Endothelial cell (in vitro differentiated cells): Measurements from ENCODE around the gene AQP2. TPM values are rescaled to one million over a fixed set of nuclear protein-coding genes. Genes with fewer than 3 reads are reported as not detected.

Source experiments
- DNase-seq: peaks from one replicate; pipeline ENCODE4 v3.0.0; 2021; ENCODE audit warnings: low spot score
- H3K27ac Mint-ChIP-seq: one replicate; pipeline ENCODE4 v1.8.0; 2021; ENCODE audit warnings: mixed read lengths, inconsistent platforms; ENCODE audit not compliant: unreplicated experiment
- H3K27me3 Mint-ChIP-seq: one replicate; pipeline ENCODE4 v1.8.0; 2021; ENCODE audit warnings: mild to moderate bottlenecking, moderate library complexity, mixed read lengths, inconsistent platforms; ENCODE audit not compliant: unreplicated experiment
- H3K36me3 Mint-ChIP-seq: one replicate; pipeline ENCODE4 v1.8.0; 2021; ENCODE audit warnings: mild to moderate bottlenecking, low read depth, mixed read lengths, inconsistent platforms; ENCODE audit not compliant: unreplicated experiment
- H3K4me1 Mint-ChIP-seq: one replicate; pipeline ENCODE4 v1.8.0; 2021; ENCODE audit warnings: mild to moderate bottlenecking, mixed read lengths, inconsistent platforms; ENCODE audit not compliant: unreplicated experiment
- H3K4me3 Mint-ChIP-seq: one replicate; pipeline ENCODE4 v1.8.0; 2021; ENCODE audit warnings: mild to moderate bottlenecking, mixed read lengths, inconsistent platforms; ENCODE audit not compliant: unreplicated experiment
- H3K9me3 Mint-ChIP-seq: one replicate; pipeline ENCODE4 v1.8.0; 2021; ENCODE audit warnings: mixed read lengths, inconsistent platforms; ENCODE audit not compliant: unreplicated experiment
- total RNA-seq: library from RNA; stranded (reverse); fragmentation: NEBNext Ultra II Directional; extraction: Animal tissue kit (Norgen Biotek cat#: 25700); gene quantifications from one replicate; pipeline ENCODE4 v1.2.1, GENCODE V29; 2021; ENCODE audit not compliant: unreplicated experiment
- TF ChIP-seq, protein P1 (sequence below): fragments of 200-600 bp; sonication (generic); IDR thresholded peaks from one replicate; pipeline ENCODE4 v1.5.0; 2021; ENCODE audit warnings: antibody characterized with exemption; ENCODE audit not compliant: unreplicated experiment

Gene AQP2
- total RNA-seq, 1 donor from 2014 or later = 0.05 TPM

DNA sequence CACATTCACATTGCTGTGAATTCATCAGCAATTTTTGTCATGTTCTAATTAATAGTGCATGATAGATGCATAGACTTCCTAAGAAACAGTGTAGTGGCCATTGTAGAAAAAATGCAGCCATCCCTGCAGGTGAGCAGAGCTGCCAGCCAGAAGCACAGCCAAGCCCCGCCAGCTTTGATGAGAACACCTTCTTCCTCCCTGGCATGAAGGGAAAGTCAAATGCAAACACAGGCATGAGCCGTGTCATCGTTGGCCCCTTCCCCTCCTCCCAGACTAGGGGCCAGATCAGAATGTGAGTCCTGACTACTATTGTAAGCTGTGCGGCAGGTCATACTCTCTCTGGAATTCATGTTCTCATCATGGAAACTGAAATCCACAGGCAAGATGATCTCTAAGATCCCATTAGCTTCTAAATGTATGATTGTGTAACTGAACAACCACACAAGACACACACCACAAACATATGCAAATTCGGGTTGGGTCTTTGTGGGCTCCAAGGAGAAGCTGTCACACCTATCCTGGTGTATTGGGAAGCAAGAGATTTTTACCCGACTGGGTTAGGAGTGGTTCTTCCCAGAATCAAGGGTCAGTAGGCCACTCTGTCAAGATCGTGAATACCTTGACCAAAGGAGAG lies 2.8 kb upstream of the AQP2 start:
- Mint-ChIP-seq H3K4me3 (no peak overlapping the region), H3K27me3 (peaks cover 6% of the 10 kb centered on the region), H3K9me3 (no peaks in the 10 kb centered on the region), H3K27ac (no peak overlapping the region), H3K36me3 (no peaks in the 10 kb centered on the region), H3K4me1 (peaks cover 12% of the 10 kb centered on the region)
- DNase-seq = no peak
- TF ChIP-seq, protein P1, sequence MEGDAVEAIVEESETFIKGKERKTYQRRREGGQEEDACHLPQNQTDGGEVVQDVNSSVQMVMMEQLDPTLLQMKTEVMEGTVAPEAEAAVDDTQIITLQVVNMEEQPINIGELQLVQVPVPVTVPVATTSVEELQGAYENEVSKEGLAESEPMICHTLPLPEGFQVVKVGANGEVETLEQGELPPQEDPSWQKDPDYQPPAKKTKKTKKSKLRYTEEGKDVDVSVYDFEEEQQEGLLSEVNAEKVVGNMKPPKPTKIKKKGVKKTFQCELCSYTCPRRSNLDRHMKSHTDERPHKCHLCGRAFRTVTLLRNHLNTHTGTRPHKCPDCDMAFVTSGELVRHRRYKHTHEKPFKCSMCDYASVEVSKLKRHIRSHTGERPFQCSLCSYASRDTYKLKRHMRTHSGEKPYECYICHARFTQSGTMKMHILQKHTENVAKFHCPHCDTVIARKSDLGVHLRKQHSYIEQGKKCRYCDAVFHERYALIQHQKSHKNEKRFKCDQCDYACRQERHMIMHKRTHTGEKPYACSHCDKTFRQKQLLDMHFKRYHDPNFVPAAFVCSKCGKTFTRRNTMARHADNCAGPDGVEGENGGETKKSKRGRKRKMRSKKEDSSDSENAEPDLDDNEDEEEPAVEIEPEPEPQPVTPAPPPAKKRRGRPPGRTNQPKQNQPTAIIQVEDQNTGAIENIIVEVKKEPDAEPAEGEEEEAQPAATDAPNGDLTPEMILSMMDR = no peak

DNA sequence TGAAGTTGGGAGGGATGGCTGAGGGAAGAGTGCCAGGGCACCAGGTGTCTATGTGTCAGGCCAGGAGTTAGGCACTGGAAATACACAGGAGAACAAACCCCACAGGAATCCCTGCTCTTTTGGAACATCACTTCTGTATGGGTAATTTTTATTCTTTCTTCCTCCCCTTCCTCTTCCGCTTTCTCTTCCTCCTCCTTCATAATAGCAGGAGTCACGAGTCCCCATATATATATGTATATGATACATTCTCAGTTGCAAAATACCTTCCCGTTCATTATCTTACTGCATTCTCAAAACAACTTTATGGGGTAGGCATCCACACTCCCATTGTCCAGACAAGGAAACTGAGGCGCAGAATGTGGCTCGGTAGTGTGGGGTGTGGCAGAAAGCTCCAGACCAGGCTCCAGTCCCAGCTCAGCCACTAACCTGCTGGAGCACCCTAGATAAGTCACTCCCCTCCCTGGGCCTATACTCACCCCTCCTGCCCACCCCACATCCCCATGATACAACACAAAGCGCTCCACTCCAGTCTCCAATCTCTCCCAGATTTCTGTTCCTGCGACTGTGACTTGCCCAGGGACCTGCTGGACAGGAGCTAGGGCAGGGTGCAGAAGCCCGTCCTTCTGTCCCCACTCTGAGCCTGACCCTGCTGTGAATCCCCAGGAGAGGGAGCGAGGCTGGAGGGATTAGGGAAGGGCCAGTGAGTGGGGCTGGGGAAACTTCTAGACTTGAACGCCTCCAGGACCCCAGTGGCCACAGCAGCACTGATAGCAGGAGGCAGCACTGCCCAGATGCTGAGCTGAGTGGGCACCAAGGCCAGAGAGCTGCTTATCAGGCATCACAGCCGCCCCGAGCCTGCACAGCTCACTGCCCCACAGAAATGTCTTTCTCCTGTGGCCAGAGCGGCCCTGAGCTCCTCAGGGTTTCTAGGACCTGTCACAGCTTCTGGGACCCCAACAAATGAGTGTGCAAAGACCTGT lies 1.4 kb upstream of the AQP2 start:
- Mint-ChIP-seq H3K4me1 (peaks cover 15% of the 10 kb centered on the region), H3K9me3 (no peaks in the 10 kb centered on the region), H3K27me3 (peaks cover 6% of the 10 kb centered on the region), H3K4me3 (no peak overlapping the region), H3K27ac (no peak overlapping the region), H3K36me3 (no peaks in the 10 kb centered on the region)
- no peak for DNase-seq
- TF ChIP-seq, protein P1 = no peak

DNA sequence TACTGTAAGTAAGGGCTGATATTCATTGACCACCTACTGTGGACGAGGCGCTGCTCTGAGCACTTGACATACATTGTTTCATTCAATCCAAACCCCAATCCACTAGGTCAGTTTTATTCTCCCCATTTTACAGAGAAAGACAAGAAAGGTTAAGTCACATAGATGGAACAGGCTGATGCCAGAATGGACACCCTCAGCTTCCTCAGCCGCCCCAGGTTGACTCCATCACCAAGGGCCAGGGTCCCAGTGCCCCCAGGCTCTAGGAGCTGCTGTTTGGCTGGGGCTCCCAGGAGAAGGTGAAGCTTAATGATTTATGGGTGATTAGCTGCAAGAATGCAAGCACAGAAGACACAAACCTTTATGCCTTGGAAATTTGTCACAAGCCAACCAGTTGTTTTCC lies 671 bp upstream of the AQP2 start:
- no peak overlapping the region for H3K27ac Mint-ChIP-seq
- peaks cover 10% of the 10 kb centered on the region for H3K27me3 Mint-ChIP-seq
- no peaks in the 10 kb centered on the region for H3K9me3 Mint-ChIP-seq
- TF ChIP-seq, protein P1 = no peak
- no peaks in the 10 kb centered on the region for H3K36me3 Mint-ChIP-seq
- H3K4me1 Mint-ChIP-seq = peaks cover 18% of the 10 kb centered on the region
- no peak overlapping the region for H3K4me3 Mint-ChIP-seq
- no peak for DNase-seq

DNA sequence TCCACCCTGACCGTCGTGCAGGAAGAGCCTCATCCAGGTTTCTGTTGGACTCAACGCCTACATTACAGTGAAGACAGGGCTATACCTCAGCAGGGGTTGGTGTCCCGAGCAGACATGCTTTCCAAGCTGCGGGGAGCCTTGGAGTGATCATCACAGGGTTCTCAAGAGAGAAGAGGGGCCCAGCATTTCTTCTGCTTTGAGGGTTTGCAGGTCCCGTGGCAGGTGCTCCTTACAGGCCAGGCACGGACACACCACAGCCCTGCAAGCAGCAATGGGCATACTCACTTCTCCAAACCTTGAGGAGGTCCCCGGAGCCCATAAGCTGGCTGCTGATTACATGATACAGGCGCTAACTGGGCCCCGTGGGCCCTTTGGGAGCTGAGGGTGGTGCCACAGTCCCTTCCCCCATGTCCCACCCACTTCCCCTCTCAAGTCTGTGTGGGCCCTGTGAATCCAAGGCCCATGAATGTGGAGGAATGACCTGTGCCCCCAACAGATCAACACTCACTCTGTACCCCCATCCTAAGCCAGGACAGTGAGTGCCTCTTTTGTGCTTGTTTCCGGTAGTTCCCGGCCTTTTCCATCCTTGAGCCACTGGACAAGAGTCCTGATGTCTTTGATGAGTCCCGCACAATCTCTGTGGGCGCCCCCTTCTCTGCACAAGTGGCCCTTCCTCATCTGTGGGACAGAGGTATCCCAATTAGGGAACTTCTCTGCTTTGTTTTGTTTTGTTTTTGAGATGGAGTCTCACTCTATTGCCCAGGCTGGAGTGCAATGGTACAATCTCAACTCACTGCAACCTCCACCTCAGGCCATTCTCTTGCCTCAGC lies 1.1 kb downstream of the AQP2 start:
- Mint-ChIP-seq H3K27ac (no peak overlapping the region), H3K4me3 (no peak overlapping the region), H3K4me1 (peaks cover 10% of the 10 kb centered on the region), H3K9me3 (no peaks in the 10 kb centered on the region), H3K36me3 (no peaks in the 10 kb centered on the region), H3K27me3 (peaks cover 10% of the 10 kb centered on the region)
- DNase-seq = no peak
- TF ChIP-seq, protein P1 = no peak
